NB4 (cell line): ENCODE data around the gene CD55.

ENCODE experiments used
- DNase-seq: peaks from one replicate; pipeline ENCODE4 v3.0.0; 2010; ENCODE audit warnings: low read depth
- H3K4me3 ChIP-seq: one replicate; pipeline ENCODE4 v1.5.1; 2011; ENCODE audit warnings: mild to moderate bottlenecking, low read depth, low read length, moderate library complexity
- CTCF ChIP-seq: IDR thresholded peaks from one replicate; pipeline ENCODE4 v1.5.1; 2012; ENCODE audit warnings: low read depth, low read length
- MAX ChIP-seq: IDR thresholded peaks from 2 replicates; pipeline ENCODE4 v1.6.1; 2011; ENCODE audit warnings: low read depth, low read length
- MYC ChIP-seq: IDR thresholded peaks from 2 replicates; pipeline ENCODE4 v1.6.1; 2011; ENCODE audit warnings: low read depth, low read length
- POLR2A ChIP-seq: IDR thresholded peaks from 2 replicates; pipeline ENCODE4 v1.6.1; 2011; ENCODE audit warnings: mild to moderate bottlenecking; ENCODE audit not compliant: insufficient read length; ENCODE audit errors: extremely low read depth

Gene CD55

GRCh38 chr1:207309745-207310273 lies 11.7 kb upstream of the CD55 start:
- DNase-seq = peak; percentile 81
- peak; percentile 47; the same call in 1 of the 2 replicates for TF ChIP-seq MYC
- TF ChIP-seq POLR2A = no peak
- peak; percentile 54; the same call in 1 of the 2 replicates for TF ChIP-seq MAX
- no peak for TF ChIP-seq CTCF
- H3K4me3 ChIP-seq = no peak overlapping the region

- no peak for TF ChIP-seq MAX
- no peak for TF ChIP-seq CTCF
- TF ChIP-seq POLR2A = no peak
- TF ChIP-seq MYC = no peak
- DNase-seq = no peak
- no peak overlapping the region for H3K4me3 ChIP-seq
These were observed 9.4 kb upstream of the CD55 start for GRCh38 chr1:207311888-207312603.

GRCh38 chr1:207312604-207312920 lies 8.9 kb upstream of the CD55 start:
- no peak overlapping the region for H3K4me3 ChIP-seq
- TF ChIP-seq MAX (no peak), MYC (no peak), CTCF (no peak), POLR2A (no peak)
- no peak for DNase-seq

GRCh38 chr1:207313131-207313530 lies 8.3 kb upstream of the CD55 start:
- no peak overlapping the region for H3K4me3 ChIP-seq
- DNase-seq = peak; percentile 15
- TF ChIP-seq CTCF = no peak
- no peak for TF ChIP-seq MYC
- TF ChIP-seq MAX = no peak
- no peak for TF ChIP-seq POLR2A

GRCh38 chr1:207314816-207315215 lies 6.7 kb upstream of the CD55 start:
- no peak overlapping the region for H3K4me3 ChIP-seq
- TF ChIP-seq MAX (no peak), CTCF (no peak), POLR2A (no peak), MYC (no peak)
- no peak for DNase-seq
